GM23248 (cell line): ENCODE measurements around the gene AGFG2. TPM values are rescaled to one million over a fixed set of nuclear protein-coding genes. Genes with fewer than 3 reads are reported as not detected.

Experiments used
- DNase-seq: peaks from one replicate; pipeline ENCODE4 v3.0.0-alpha.2; 2015
- H2AFZ ChIP-seq: fragments of 200-600 bp; sonication (generic); 2 replicates; pipeline ENCODE4 v1.6.1; 2016; ENCODE audit warnings: antibody characterized with exemption
- H3F3A ChIP-seq: fragments of 200-600 bp; sonication (generic); 2 replicates; pipeline ENCODE4 v1.6.1; 2016; ENCODE audit warnings: mild to moderate bottlenecking, antibody characterized with exemption, mixed run types; ENCODE audit not compliant: insufficient read depth
- H3K27ac ChIP-seq: fragments of 200-600 bp; sonication (generic); 2 replicates; pipeline ENCODE4 v1.5.1; 2016; ENCODE audit warnings: mild to moderate bottlenecking
- H3K27me3 ChIP-seq: fragments of 200-600 bp; sonication (generic); replicated peaks from 2 replicates; pipeline ENCODE4 v1.6.1; 2016; ENCODE audit warnings: mild to moderate bottlenecking; ENCODE audit not compliant: insufficient read depth
- H3K36me3 ChIP-seq: fragments of 200-600 bp; sonication (generic); 2 replicates; pipeline ENCODE4 v1.6.1; 2016; ENCODE audit warnings: low read depth, mild to moderate bottlenecking
- H3K4me1 ChIP-seq: fragments of 200-600 bp; sonication (generic); 2 replicates; pipeline ENCODE4 v1.6.1; 2016; ENCODE audit warnings: mild to moderate bottlenecking; ENCODE audit not compliant: insufficient read depth
- H3K4me2 ChIP-seq: fragments of 200-600 bp; sonication (generic); one replicate; pipeline ENCODE4 v1.6.1; 2016; ENCODE audit warnings: mild to moderate bottlenecking; ENCODE audit not compliant: unreplicated experiment
- H3K4me3 ChIP-seq: fragments of 200-600 bp; sonication (generic); 2 replicates; pipeline ENCODE4 v1.5.1; 2016; ENCODE audit warnings: mild to moderate bottlenecking
- H3K79me2 ChIP-seq: fragments of 200-600 bp; sonication (generic); 2 replicates; pipeline ENCODE4 v1.6.1; 2016; ENCODE audit warnings: mild to moderate bottlenecking; ENCODE audit not compliant: insufficient read depth
- H3K9ac ChIP-seq: fragments of 200-600 bp; sonication (generic); 2 replicates; pipeline ENCODE4 v1.6.1; 2016; ENCODE audit warnings: mild to moderate bottlenecking
- H3K9me2 ChIP-seq: fragments of 200-600 bp; sonication (generic); 2 replicates; pipeline ENCODE4 v1.6.1; 2016; ENCODE audit warnings: mixed run types, mild to moderate bottlenecking, moderate library complexity; ENCODE audit not compliant: insufficient read depth
- H3K9me3 ChIP-seq: fragments of 200-600 bp; sonication (generic); one replicate; pipeline ENCODE4 v1.6.1; 2017; ENCODE audit warnings: low read depth
- H4K20me1 ChIP-seq: fragments of 200-600 bp; sonication (generic); 2 replicates; pipeline ENCODE4 v1.6.0; 2016; ENCODE audit not compliant: insufficient read depth
- EZH2 ChIP-seq: fragments of 200-600 bp; sonication (generic); IDR thresholded peaks from 2 replicates; pipeline ENCODE4 v1.6.1; 2018; ENCODE audit warnings: antibody characterized with exemption, mild to moderate bottlenecking; ENCODE audit not compliant: insufficient read depth, poor library complexity, severe bottlenecking
- EZH2phosphoT487 ChIP-seq: fragments of 200-600 bp; sonication (generic); IDR thresholded peaks from 2 replicates; pipeline ENCODE4 v1.6.1; 2018; ENCODE audit warnings: antibody characterized with exemption, moderate library complexity, mild to moderate bottlenecking, low read depth; ENCODE audit not compliant: insufficient read depth
- WGBS, 2 experiments: methylation state at CpG; one replicate each; pipeline ENCODE4 v1.1.6; 2015 to 2017; ENCODE audit warnings: low lambda C conversion rate in 2 of 2, low coverage in 1 of 2; ENCODE audit errors: missing lambda C conversion rate in 2 of 2; 5-methylcytosine and 5-hydroxymethylcytosine counted together
- in situ Hi-C: fragments of 300-500 bp; cut with MboI; formaldehyde crosslinking; loops from 2 replicates; pipeline ENCODE4 v1.15.0; 2020
- polyA plus RNA-seq: library from polyadenylated mRNA; unstranded; fragments of >200 nt; fragmentation: Nextera tagmentation; extraction: Ambion mirVana; gene quantifications from 2 replicates; pipeline ENCODE4 v1.2.1, GENCODE V29; 2016
- total RNA-seq: library from RNA; depleted of rRNA; stranded (reverse); fragments of >200 nt; shearing (Covaris generic); gene quantifications from 2 replicates; pipeline ENCODE4 v1.2.3, GENCODE V29; 2014; rRNA removed

AGFG2 gene, protein sequence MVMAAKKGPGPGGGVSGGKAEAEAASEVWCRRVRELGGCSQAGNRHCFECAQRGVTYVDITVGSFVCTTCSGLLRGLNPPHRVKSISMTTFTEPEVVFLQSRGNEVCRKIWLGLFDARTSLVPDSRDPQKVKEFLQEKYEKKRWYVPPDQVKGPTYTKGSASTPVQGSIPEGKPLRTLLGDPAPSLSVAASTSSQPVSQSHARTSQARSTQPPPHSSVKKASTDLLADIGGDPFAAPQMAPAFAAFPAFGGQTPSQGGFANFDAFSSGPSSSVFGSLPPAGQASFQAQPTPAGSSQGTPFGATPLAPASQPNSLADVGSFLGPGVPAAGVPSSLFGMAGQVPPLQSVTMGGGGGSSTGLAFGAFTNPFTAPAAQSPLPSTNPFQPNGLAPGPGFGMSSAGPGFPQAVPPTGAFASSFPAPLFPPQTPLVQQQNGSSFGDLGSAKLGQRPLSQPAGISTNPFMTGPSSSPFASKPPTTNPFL
- total RNA-seq (4.8 and 4.9 TPM in 2 replicates), polyA plus RNA-seq (6.5 and 7.3 TPM in 2 replicates)

GRCh38 chr7:100538654-100539435 lies at the start of gene AGFG2:
TSS of gene AGFG2 (plus strand) at chr7:100539203. CDS start at chr7:100539347, 144 bp downstream.
- Histone ChIP-seq H3K27me3 (no peaks in the 10 kb centered on the region), H3F3A (no peaks in the 10 kb centered on the region), H4K20me1 (no peaks in the 10 kb centered on the region), H3K4me1 (no peaks in the 10 kb centered on the region; the same call in 1 of the 2 replicates), H3K79me2 (no peaks in the 10 kb centered on the region), H3K9me3 (no peaks in the 10 kb centered on the region), H3K4me3 (peak within 1 kb of the TSS; percentile 83), H3K36me3 (no peaks in the 10 kb centered on the region), H3K9me2 (no peaks in the 10 kb centered on the region), H2AFZ (peak within 1 kb of the TSS; percentile 91), H3K9ac (peak within 1 kb of the TSS; percentile 71), H3K27ac (peak within 1 kb of the TSS; percentile 22; the same call in 1 of the 2 replicates), H3K4me2 (peak within 1 kb of the TSS; percentile 78)
- no peak for TF ChIP-seq EZH2phosphoT487
- TF ChIP-seq EZH2 = no peak
- in situ Hi-C loops = no loop called here
- DNase-seq = peak; percentile 100
- WGBS, 2 experiments = 1% methylated on average over 54 to 60 of the region's 60 CpGs

DNA sequence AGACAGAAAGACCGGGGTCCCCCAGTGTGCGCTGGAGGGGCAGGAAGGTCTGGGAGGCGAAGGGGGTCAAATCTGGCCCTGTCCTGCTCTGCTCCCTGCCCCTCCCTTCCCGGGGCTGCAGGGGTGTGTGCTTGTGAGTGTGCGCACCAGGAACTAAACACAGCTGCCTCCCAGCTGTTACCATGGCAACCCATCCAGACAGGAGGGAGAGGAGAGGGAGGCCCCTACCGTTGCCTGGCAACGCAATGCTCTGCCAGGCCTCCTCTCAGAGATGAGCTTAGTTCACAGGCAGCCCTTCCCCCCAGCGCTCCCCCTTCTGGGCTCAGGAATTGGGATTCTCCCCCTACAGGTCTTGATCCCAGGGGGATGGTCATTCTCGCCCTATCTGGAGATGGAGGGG lies 49.2 kb upstream of the AGFG2 start:
- H3K36me3 ChIP-seq = no peaks in the 10 kb centered on the region
- no peak overlapping the region for H3K4me3 ChIP-seq
- H3K9me3 ChIP-seq = no peaks in the 10 kb centered on the region
- 12 to 29% methylated on average over 6 to 9 of the region's 9 CpGs for WGBS, 2 experiments
- no peak overlapping the region for H3K27ac ChIP-seq
- H2AFZ ChIP-seq = no peak overlapping the region
- no peaks in the 10 kb centered on the region for H4K20me1 ChIP-seq
- no peaks in the 10 kb centered on the region for H3K27me3 ChIP-seq
- no peaks in the 10 kb centered on the region for H3K4me1 ChIP-seq
- H3K9ac ChIP-seq = no peak overlapping the region
- DNase-seq = peak; percentile 85
- no peak overlapping the region for H3K4me2 ChIP-seq
- in situ Hi-C loops = no loop called here
- no peaks in the 10 kb centered on the region for H3K79me2 ChIP-seq
- no peaks in the 10 kb centered on the region for H3K9me2 ChIP-seq
- H3F3A ChIP-seq = no peaks in the 10 kb centered on the region
- TF ChIP-seq EZH2 = no peak
- no peak for TF ChIP-seq EZH2phosphoT487

GRCh38 chr7:100490483-100491191 lies 48.4 kb upstream of the AGFG2 start:
- Histone ChIP-seq H3K9ac (no peak overlapping the region), H3K79me2 (no peaks in the 10 kb centered on the region), H3K9me2 (no peaks in the 10 kb centered on the region), H3K27ac (no peak overlapping the region), H3K27me3 (no peaks in the 10 kb centered on the region), H2AFZ (no peak overlapping the region), H3K4me1 (no peaks in the 10 kb centered on the region), H4K20me1 (no peaks in the 10 kb centered on the region), H3K4me2 (no peak overlapping the region), H3K4me3 (no peak overlapping the region), H3F3A (no peaks in the 10 kb centered on the region), H3K9me3 (no peaks in the 10 kb centered on the region), H3K36me3 (no peaks in the 10 kb centered on the region)
- DNase-seq = no peak
- WGBS, 2 experiments = 87 to 88% methylated on average over 23 to 25 of the region's 25 CpGs
- in situ Hi-C loops = no loop called here
- TF ChIP-seq EZH2phosphoT487 = no peak
- no peak for TF ChIP-seq EZH2

- Histone ChIP-seq H3K27ac (no peak overlapping the region), H3K79me2 (no peaks in the 10 kb centered on the region), H3K36me3 (no peaks in the 10 kb centered on the region), H3K9ac (no peak overlapping the region), H4K20me1 (no peaks in the 10 kb centered on the region), H3K9me2 (no peaks in the 10 kb centered on the region), H3K4me2 (no peak overlapping the region), H3K27me3 (no peaks in the 10 kb centered on the region), H3K4me1 (no peaks in the 10 kb centered on the region), H3K4me3 (no peak overlapping the region), H3K9me3 (no peaks in the 10 kb centered on the region), H2AFZ (no peak overlapping the region), H3F3A (no peaks in the 10 kb centered on the region)
- in situ Hi-C loops = no loop called here
- TF ChIP-seq EZH2 (no peak), EZH2phosphoT487 (no peak)
- no peak for DNase-seq
- WGBS, 2 experiments = 78 to 79% methylated on average over 5 of the region's 5 CpGs
These were observed 47.8 kb upstream of the AGFG2 start for GRCh38 chr7:100491192-100491578.
